ENCODE data around the gene PDE6C.

The PDE6C gene

GRCh38 chr10:93595378-93596161 is 16.8 kb upstream of the PDE6C start:
- no peak for DNase-seq

- no peak for DNase-seq
These were observed 15.8 kb upstream of the PDE6C start for GRCh38 chr10:93596539-93596938.

- no peak for DNase-seq
These were observed 15.2 kb upstream of the PDE6C start for GRCh38 chr10:93597075-93597599.

- DNase-seq, result no peak
These were observed 14.2 kb upstream of the PDE6C start for GRCh38 chr10:93598157-93598556.

GRCh38 chr10:93599335-93599734 is 13.0 kb upstream of the PDE6C start:
- no peak for DNase-seq

GRCh38 chr10:93599778-93600177 is 12.6 kb upstream of the PDE6C start:
- no peak for DNase-seq

DNA sequence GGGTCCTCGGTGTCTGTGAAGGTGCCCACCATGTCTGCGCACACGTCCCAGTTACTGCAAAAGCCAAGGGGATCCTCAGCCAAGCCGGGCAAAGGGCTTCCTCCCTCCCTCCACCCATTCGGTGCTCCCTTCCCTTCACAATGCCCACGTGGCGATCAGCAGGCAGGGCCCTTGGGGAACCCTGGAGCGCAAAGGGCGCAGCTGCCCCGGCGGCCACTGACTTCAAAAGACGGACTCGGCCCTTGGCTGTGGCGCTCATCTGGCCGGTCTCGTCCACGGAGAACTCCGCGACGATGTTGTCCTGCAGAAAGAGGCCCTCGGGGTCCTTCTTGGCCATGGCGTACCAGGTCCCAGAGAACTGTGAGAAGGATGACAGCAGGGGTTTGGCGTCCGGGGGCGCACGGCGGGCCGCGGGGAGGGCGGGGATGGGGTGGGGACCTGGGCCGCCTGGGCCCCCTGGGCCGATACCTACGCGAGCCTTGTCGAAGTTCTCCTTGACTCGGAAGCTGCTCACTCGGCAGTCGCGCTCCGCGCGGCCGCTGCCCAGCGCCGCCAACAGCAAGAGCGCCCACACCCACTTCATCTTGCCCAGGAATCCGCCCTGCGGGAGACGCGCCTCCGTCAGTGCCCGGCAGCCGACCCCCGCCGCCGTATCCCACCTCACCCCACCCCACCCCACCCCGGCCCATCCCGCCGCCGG is 11.7 kb upstream of the PDE6C start:
- DNase-seq, result no peak

DNA sequence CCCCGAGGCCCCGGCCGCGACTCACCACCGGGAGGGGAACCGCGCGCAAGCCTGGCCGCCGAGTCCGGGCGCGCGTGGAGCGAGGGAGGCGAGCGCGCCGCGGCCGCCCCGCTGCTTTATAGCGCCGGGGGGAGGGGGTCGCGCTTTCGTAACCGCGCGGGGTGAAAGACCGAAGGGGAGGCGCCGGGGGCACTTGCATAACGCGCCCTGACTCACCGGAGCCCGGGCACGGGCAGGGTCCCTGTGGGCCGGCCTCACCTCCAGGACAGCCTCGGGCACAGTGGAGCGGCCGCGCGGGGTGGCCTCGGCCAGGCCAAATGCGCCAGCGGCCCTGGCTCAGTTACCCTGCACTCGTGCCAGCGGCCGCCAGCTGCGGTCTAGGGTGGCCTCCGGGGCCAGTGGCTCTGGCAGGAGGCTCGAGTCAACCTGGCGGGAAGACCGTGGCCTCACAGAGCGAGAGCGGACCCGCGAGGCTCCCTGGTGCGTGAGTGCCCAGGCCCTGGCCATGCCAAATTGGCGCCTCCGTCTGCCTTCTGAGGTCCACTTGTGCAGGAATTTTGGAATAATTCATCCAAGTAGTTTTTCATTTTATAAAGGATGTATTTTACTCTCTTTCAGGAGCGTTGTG is 11.1 kb upstream of the PDE6C start, which contains the start of gene RBP4:
RBP4 (minus strand) TSS at position 90 of the 628 bp plus-strand sequence. CDS start 207 bp downstream, outside the sequence.
- DNase-seq, result no peak

DNA sequence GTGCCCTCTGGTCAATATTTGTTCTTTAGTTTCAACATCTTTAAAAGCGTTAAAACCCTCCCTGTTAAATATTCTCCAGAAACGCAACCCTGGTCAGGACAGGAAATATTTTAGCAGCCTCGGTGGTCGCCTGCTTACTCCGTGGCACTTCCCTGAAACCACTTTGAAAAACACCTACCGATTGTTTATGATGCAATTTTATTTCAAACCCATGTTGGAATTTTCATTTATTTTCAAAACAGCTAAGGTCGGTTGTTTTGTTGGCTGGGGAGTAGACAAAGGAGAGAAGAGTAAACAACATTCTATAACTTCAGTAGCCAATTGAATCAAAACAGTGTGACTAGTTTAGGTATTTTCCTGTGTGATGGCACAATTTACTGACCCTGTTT is 10.6 kb upstream of the PDE6C start:
- DNase-seq, result no peak

- DNase-seq, result no peak
These were observed 9.3 kb upstream of the PDE6C start for GRCh38 chr10:93603023-93603422.

DNA sequence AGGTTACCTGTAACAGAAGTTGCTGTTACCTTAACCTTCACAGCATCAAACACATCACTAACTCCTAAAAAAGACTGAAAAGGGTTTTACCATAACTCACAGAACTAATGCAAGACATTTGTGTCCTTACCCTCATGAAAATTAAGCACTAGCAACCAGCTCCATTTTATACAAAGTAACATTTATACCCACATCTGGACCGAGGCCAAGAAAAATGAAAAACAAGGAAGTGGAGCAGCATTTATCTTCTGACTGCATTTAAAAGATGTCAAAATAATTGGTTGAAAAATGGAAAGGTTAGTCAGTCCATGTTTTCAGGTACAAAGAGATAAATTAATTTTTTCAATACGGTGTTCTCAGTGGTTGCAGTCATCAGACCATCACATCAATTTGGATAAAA is 8.2 kb upstream of the PDE6C start:
- DNase-seq, result no peak

GRCh38 chr10:93608421-93608820 is 3.9 kb upstream of the PDE6C start:
- DNase-seq, result no peak

DNA sequence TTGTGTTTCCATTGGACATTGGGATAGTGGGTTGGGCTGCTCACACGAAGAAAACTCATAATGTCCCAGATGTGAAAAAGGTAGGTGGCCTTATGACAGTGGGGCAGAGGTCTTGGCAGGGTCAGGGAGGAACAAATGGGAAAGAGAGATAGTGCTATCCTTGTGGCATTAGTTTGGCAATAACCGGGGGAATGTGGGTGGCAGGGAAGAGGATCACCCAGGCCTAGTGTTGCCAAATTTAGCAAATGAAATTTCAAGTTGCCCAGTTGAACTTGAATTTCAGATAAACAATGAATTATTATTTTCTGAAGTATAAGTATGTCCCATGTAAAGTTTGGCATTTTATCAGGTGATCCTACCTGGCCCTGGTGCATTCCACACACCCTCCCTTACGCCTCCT is 789 bp downstream of the PDE6C start:
- no peak for DNase-seq

DNA sequence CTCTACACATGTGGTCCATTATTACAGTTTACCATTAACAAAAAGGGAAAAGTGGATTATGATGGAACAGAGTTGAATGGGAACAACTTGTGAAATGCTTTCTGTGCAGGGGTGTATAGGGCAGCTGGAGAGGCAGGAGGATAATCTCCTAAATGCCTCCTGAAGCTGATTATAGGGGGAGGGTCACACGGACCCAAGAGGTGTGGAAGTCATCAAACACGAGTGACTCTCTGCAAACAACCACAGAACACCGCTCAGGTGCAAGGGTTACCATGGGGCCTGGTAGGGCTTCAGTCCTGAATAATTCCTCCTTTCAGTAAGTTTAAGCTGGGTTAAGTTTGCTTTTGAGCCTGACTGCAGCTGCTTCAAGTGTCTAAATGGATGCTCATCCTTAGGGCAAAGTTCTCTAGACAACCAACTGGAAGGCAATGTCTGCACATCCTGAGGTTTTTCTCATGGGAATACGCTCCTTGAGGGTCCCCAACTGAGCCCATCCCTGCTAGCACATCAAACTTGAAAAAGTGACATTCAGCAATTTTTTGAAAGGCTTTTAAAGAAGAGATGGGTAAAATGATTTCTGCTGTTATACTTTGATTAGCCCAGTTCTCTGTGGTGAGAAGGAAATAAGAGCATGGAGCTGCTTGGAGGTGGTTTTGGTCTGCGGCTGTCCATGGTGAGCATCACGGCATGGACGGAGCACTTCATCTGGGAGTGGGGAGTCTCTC is 1.9 kb downstream of the PDE6C start:
- DNase-seq, result no peak

- no peak for DNase-seq
These were observed 3.4 kb downstream of the PDE6C start for GRCh38 chr10:93615576-93616235.

DNA sequence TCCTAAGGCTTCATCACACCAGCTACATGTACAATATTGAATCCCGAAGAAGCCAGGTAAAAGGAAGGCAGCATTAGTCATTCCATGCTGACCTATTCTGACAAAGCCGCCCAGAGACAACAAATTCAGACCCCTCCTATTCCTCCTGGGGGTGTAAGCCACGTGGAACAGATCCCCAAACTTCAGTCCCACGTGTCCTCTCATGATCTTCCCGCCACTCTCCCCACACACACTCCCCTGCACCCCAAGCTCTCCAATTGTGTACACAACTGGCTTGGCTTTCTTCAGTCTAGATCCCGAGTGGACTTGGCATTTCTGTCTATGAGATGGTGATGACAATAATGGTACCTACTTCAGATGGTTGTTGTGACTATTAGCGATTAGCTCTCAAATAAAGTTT is 8.6 kb downstream of the PDE6C start:
- no peak for DNase-seq

DNA sequence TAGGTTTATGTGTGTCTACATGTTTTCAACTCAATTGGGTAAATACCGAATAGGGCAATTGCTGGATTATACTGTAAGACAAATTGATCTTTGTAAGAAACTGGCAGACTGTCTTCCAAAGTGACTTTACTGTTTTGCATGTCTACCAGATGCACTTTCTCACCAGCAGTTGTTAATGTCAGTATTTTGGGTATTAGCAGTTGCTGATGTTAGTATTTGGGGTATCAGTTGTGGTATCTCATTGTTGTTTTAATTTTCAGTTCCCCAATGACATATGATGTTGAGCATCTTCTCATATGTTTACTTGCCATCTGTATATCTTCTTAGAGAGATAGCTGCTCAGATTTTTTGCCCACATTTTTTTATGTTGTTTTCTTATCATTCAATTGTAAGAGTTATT is 10.6 kb downstream of the PDE6C start:
- DNase-seq, result no peak

DNA sequence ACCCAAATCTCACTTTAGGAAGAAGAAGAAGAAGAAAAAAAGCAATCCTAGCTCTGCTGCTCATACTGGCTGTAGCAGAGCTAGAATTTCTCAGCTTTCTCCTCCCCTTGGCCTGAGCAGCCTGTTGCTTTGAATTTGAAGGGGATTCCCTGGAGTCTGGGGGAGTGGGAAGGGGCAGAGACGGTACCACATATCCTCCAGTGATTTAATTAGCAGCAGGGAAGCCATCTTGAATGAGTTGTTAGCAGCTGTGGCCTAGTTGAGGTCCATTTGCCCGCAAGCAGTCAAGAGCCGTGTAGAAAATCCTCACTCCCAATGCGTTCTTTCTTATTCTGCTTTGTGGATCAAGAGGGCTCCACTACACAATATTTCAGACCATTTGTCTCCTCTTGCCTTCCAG is 16.5 kb downstream of the PDE6C start:
- no peak for DNase-seq

DNA sequence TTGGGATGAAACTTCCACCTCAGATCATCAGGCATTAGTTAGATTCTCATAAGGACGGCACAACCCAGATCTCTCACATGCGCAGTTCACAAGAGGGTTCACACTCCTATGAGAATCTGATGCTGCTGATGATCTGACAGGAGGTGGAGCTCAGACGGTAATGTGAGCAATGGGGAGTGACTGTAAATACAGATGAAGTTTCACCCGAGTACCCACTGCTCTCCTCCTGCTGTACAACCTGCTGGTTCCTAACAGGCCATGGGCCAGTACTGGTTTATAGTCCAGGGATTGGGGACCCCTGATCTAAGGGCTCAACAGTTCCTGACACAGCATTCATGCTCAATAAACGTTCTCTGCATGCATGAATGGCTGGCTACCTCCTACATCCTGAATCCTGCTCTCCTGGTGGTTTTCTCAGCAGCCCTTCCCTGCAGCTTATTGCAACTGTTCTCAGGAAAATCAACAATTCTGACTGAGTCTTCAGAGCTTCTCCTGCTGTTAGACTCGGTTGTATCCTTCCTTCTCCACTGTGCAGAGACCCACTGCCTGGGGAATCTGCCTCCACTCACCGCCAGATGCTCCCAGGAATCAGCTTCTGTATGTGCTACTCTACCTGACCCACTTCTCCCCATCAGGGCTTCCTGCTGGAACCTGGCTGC is 17.4 kb downstream of the PDE6C start:
- no peak for DNase-seq

DNA sequence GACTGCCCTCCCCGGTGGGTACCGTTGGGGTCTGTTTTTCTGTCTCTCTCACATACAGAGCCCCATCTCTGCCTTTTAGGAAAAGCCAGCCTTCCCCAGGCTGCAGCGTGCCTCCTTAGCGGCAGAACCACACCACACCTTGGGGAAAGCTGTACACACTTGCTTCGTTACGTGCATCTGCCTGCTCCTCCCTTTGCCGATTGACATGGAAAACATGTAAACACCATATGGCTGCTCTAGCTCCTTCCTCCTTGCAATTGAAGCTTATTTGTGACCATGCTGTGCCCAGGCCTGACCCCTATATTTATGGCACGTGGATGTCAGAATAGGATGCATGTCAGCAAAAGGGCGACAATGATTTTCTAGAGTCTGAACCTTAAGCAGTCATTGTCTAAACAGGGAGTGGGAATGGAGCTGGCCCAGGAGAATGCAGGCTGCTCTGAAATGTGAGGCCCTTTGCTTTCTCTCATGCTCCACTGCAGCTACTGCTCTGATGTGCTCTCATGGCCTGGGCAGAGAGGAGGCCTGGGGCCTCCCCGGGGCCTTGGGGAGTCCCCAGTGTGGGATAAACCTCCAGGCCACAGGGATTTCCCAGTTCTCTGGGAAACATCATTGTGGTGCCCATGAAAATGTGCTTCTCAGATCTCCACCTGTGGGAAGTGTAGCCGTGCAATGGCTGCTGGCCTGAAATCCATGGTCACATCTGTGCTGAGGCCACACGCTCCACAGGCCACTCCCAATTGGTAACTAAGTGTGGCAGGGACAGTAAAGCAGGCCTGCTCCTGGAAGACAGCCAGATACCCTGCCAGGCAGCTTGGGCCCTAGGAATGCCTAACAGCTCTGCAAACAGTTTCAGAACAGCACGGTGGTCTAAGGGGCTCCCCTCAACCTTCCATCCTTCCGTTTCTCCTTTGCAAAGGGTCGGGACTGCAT is 18.6 kb downstream of the PDE6C start:
- DNase-seq, result no peak

DNA sequence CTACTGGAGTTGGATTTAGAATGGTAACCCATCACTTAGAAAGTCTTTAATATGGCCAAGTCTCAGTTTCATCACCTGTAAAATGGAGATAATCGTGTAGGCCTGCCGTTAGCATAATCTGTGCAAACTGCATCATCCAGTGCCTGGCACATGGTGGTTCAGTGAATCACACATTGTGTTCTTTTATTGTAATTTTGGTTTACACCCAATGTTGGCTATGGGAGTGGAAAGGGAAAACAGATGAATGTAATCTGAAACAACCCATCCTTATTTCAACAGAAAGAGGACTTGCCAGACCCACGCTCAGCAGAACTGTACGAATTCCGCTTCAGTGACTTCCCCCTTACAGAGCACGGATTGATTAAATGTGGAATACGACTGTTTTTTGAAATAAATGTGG is 27.5 kb downstream of the PDE6C start:
- no peak for DNase-seq
